Liver (tissue), 2 donors: ENCODE measurements around the gene DDO.

Experiments used
- HNF4A ChIP-seq, 2 donors: conservative IDR thresholded peaks; 2 replicates each; pipeline ENCODE4 v1.6.1; 2016; ENCODE audit warnings: antibody characterized with exemption in 2 of 2, mild to moderate bottlenecking in 2 of 2
- YY1 ChIP-seq: IDR thresholded peaks from 2 replicates; pipeline ENCODE4 v1.6.1; 2016; ENCODE audit warnings: antibody characterized with exemption, mild to moderate bottlenecking
- donor health status: healthy.

DNA sequence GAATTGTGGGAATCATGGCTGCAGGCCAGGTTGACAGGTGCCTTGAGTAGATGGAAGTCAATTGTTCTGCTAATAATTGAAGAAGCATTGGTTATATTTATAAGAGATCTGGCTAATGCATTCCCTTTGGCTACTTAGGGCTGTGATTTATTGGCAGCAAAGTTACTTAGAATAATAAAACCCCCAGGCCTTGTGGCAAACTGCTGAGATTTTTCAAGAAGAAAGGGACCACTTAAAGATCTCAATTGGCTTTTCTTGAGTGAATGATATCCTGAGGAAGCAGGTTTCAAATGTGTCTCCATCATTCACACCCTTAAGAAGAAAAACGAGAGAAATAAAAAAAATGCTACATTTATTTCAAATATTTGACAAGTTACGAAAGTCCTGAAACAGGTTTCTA lies 27.4 kb downstream of the DDO start:
- TF ChIP-seq YY1 (no peak), HNF4A (conservative IDR thresholded peaks at IDR 0.05) (no peak)
